Upper lobe of right lung (tissue), 1 donor: ENCODE measurements around the gene LRRN4CL. TPM values are rescaled to one million over a fixed set of nuclear protein-coding genes. Genes with fewer than 3 reads are reported as not detected.
A peak's percentile ranks its signal among the peaks of the same experiment; 100 is the strongest.

ENCODE experiments used
- ATAC-seq: fragments of 200-7000 bp; cut with Tn5 transposase; one replicate; pipeline ENCODE4 v1.9.1; 2020; ENCODE audit warnings: mild to moderate bottlenecking, moderate library complexity
- DNase-seq: peaks from one replicate; pipeline ENCODE4 v3.0.0-alpha.2; 2020
- H3K27ac ChIP-seq: fragments of 200-600 bp; one replicate; pipeline ENCODE4 v1.8.0; 2022
- H3K27me3 ChIP-seq: fragments of 200-600 bp; one replicate; pipeline ENCODE4 v1.8.0; 2022; ENCODE audit warnings: mild to moderate bottlenecking
- H3K36me3 ChIP-seq: fragments of 200-600 bp; one replicate; pipeline ENCODE4 v1.8.0; 2022
- H3K4me1 ChIP-seq: fragments of 200-600 bp; one replicate; pipeline ENCODE4 v1.8.0; 2022
- H3K4me3 ChIP-seq: fragments of 200-600 bp; one replicate; pipeline ENCODE4 v1.8.0; 2022; ENCODE audit warnings: mild to moderate bottlenecking
- H3K9me3 ChIP-seq: fragments of 200-600 bp; one replicate; pipeline ENCODE4 v1.8.0; 2022
- intact Hi-C: fragments of 100-400 bp; cut with DNase I; formaldehyde crosslinking; loops from one replicate; pipeline ENCODE4 v1.11.0; 2022
- total RNA-seq: library from RNA; stranded (reverse); fragmentation: NEBNext Ultra II Directional; extraction: Animal tissue kit (Norgen Biotek cat#: 25700); gene quantifications from one replicate; pipeline ENCODE4 v1.2.1, GENCODE V29; 2021
- TF ChIP-seq, protein P1 (sequence below): fragments of 200-600 bp; IDR thresholded peaks from one replicate; pipeline ENCODE4 v1.8.0; 2022; ENCODE audit warnings: antibody characterized with exemption
- donor health status: DM: no; HTN: yes; CAD: no; lungs with severe emphysema.

Gene LRRN4CL
- total RNA-seq, 1 donor from 2014 or later = 2.0 TPM

DNA sequence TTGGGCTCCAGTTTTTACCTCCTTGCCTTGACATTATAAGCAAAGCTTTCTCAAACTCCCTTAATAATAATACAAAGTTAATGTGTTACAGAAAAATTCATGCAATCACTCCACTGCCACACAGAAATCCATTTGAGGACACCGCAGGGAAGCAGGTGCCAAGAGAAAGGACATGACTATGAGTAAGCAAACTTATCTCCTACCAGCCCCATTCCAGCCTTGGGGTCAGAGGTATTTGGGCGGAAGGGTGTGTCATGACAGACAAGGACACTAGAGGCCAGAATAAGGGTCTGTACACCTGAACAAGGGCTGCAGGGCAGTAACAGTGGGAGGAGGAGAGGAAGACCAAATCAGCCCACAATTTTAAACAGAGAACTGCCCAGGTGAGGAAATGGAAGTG lies 24.0 kb upstream of the LRRN4CL start:
- intact Hi-C loops = no loop called here
- Histone ChIP-seq H3K9me3 (no peaks in the 10 kb centered on the region), H3K4me1 (peaks cover 16% of the 10 kb centered on the region), H3K27me3 (no peaks in the 10 kb centered on the region), H3K27ac (peak overlapping the region; percentile 32), H3K4me3 (no peak overlapping the region), H3K36me3 (peaks cover 78% of the 10 kb centered on the region)
- DNase-seq = no peak
- ATAC-seq = peak; percentile 56
- TF ChIP-seq, protein P1, sequence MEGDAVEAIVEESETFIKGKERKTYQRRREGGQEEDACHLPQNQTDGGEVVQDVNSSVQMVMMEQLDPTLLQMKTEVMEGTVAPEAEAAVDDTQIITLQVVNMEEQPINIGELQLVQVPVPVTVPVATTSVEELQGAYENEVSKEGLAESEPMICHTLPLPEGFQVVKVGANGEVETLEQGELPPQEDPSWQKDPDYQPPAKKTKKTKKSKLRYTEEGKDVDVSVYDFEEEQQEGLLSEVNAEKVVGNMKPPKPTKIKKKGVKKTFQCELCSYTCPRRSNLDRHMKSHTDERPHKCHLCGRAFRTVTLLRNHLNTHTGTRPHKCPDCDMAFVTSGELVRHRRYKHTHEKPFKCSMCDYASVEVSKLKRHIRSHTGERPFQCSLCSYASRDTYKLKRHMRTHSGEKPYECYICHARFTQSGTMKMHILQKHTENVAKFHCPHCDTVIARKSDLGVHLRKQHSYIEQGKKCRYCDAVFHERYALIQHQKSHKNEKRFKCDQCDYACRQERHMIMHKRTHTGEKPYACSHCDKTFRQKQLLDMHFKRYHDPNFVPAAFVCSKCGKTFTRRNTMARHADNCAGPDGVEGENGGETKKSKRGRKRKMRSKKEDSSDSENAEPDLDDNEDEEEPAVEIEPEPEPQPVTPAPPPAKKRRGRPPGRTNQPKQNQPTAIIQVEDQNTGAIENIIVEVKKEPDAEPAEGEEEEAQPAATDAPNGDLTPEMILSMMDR = no peak

DNA sequence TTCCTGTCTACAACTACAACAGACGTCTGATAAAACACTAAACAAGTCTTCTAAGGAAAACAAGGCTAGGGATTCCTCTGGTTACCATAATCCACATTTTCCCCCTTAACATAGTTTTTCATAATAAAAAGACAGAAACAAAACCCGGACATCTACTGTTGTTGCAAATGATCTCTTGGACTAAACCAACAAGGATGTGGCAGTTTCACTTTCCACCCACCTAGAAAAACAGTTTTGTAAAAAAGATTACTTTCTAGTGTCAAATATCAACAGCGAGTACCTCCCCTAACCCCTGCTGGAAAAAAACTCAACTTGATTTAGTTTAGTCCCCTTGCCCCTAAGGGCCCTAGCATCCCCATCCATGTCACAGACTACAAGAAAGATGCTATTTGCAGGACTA lies 23.5 kb upstream of the LRRN4CL start:
- DNase-seq (no peak), ATAC-seq (no peak)
- peaks cover 19% of the 10 kb centered on the region for H3K4me1 ChIP-seq
- peak overlapping the region; percentile 5 for H3K27ac ChIP-seq
- intact Hi-C loops = no loop called here
- no peaks in the 10 kb centered on the region for H3K27me3 ChIP-seq
- H3K36me3 ChIP-seq = peaks cover 74% of the 10 kb centered on the region
- H3K9me3 ChIP-seq = no peaks in the 10 kb centered on the region
- TF ChIP-seq, protein P1 = no peak
- H3K4me3 ChIP-seq = no peak overlapping the region

DNA sequence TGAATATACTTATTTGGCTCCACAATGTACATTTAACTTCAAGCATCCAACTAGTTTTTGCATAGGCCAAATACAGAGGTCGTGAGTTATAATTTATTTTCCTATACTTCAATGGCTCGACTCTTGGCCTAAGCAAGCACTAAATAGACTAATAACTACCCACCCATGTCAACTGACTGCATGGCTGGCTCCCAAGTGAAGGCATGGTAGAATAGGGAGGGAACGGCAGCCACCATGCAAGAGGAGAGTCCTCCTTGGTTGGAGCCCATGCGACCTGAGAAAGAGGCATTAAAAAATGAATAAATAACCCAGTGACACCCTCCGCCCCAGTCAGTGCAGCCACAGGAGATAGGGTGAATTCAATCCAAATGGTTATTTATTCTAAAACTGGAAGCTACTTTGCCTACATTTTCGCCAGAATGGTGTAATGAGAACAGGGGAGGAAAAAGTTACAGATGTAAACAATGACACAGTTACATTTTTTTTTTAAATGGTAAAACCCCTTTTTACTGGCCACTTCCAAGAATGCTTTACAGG lies 23.0 kb upstream of the LRRN4CL start:
- intact Hi-C loops = no loop called here
- DNase-seq = no peak
- H3K27me3 ChIP-seq = no peaks in the 10 kb centered on the region
- TF ChIP-seq, protein P1 = no peak
- no peak overlapping the region for H3K27ac ChIP-seq
- no peak for ATAC-seq
- no peak overlapping the region for H3K4me3 ChIP-seq
- peaks cover 68% of the 10 kb centered on the region for H3K36me3 ChIP-seq
- peaks cover 21% of the 10 kb centered on the region for H3K4me1 ChIP-seq
- no peaks in the 10 kb centered on the region for H3K9me3 ChIP-seq

DNA sequence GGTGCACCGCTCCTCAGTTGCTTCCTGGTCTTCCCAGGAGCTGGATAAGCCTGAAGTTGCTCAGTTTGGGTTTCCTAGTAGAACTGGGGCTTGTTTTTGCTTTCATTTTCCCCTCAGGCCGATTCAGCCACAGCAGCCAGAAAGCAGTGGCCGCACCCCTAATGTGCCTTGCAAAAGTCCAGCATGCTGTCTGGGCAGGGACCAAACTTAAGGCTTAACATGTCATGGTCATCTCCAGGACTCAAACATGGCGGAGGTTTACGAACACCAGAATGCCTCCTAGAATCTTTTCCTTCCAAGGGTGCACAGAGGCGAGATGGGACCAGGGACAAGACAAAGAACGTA lies 20.6 kb upstream of the LRRN4CL start:
- TF ChIP-seq, protein P1 = no peak
- DNase-seq (peak; percentile 60), ATAC-seq (no peak)
- Histone ChIP-seq H3K4me1 (peaks cover 39% of the 10 kb centered on the region), H3K27ac (peak overlapping the region; percentile 99), H3K9me3 (no peaks in the 10 kb centered on the region), H3K4me3 (peak overlapping the region; percentile 73), H3K36me3 (peaks cover 45% of the 10 kb centered on the region), H3K27me3 (no peaks in the 10 kb centered on the region)
- intact Hi-C loops = no loop called here

DNA sequence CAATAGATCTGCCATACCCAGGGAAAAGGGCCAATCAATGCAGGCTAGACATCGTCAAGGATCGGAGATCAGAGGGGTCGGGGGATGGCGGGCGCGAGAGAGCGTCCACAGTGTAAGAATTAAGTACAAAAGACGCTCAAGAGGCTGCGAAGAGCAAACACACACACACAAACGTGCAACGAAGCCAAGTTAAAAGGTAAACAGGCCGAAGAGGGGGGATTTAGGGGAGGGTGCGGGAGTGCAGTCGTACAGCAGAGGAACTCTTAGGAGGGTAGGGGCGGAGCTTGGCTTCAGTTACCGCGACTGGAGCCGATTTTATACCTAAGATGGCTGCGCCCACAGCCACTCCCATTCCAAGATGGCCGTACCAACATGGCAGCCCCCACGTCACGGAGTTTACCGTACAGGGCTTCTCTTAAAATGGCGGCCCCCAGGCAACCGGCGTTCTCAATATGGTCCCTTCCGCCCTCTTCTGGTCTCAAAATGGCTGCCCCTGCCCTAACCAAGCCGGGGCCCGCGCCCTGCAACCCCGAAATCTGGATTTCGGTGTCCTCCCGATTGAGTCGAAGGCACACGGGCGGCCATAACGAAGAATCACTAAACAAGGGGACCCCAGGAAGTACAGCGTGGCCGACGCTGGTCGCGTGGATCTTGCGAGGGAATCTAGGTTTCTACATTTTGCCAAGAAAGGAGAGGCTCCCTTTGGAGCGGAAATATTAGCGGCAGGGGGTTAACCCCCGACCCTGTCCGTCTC lies 20.1 kb upstream of the LRRN4CL start:
- Histone ChIP-seq H3K4me1 (peaks cover 39% of the 10 kb centered on the region), H3K27me3 (no peaks in the 10 kb centered on the region), H3K36me3 (peaks cover 40% of the 10 kb centered on the region), H3K27ac (peak overlapping the region; percentile 99), H3K9me3 (no peaks in the 10 kb centered on the region), H3K4me3 (peak overlapping the region; percentile 73)
- intact Hi-C loops = no loop called here
- DNase-seq = peak; percentile 97
- TF ChIP-seq, protein P1 = no peak
- peak; percentile 90 for ATAC-seq
